Activated B cell treated with CpG ODN at 0.5 μM for 24 hours (primary cell): ENCODE data around the gene TRAF7. TPM values are rescaled to one million over a fixed set of nuclear protein-coding genes. Genes with fewer than 3 reads are reported as not detected.
A peak's percentile ranks its signal among the peaks of the same experiment; 100 is the strongest.

Experiments used
- ATAC-seq: fragments of 200-7000 bp; cut with Tn5 transposase; one replicate; pipeline ENCODE4 v1.10.0; 2021; ENCODE audit warnings: low read depth, mild to moderate bottlenecking, moderate library complexity
- CTCF ChIA-PET: fragments of 350-600 bp; sonication (Branson Sonifier 250); formaldehyde crosslinking; loops from one replicate; lab custom pipeline; 2021; ENCODE audit warnings: antibody characterized with exemption; lab: Charles Lee
- POLR2A ChIA-PET: fragments of 350-600 bp; sonication (Branson Sonifier 250); formaldehyde crosslinking; loops from one replicate; lab custom pipeline; 2021; ENCODE audit warnings: antibody characterized with exemption; lab: Charles Lee
- DNase-seq: peaks from one replicate; pipeline ENCODE4 v3.0.0; 2022
- H3K27ac Mint-ChIP-seq: one replicate; pipeline ENCODE4 v1.8.0; 2020; ENCODE audit warnings: mixed read lengths
- H3K27me3 Mint-ChIP-seq: one replicate; pipeline ENCODE4 v1.8.0; 2021; ENCODE audit warnings: mixed read lengths
- H3K36me3 Mint-ChIP-seq: one replicate; pipeline ENCODE4 v1.8.0; 2021; ENCODE audit warnings: low read depth, mixed read lengths
- H3K4me1 Mint-ChIP-seq: one replicate; pipeline ENCODE4 v1.8.0; 2021; ENCODE audit warnings: mixed read lengths
- H3K4me3 Mint-ChIP-seq: one replicate; pipeline ENCODE4 v1.8.0; 2020; ENCODE audit warnings: mild to moderate bottlenecking, mixed read lengths
- H3K9me3 Mint-ChIP-seq: one replicate; pipeline ENCODE4 v1.8.0; 2020; ENCODE audit warnings: mixed read lengths
- CTCF ChIP-seq: fragments of 200-600 bp; IDR thresholded peaks from one replicate; pipeline ENCODE4 v1.8.0; 2022; ENCODE audit warnings: antibody characterized with exemption, mild to moderate bottlenecking
- intact Hi-C: fragments of 100-400 bp; cut with micrococcal nuclease; formaldehyde crosslinking; loops from one replicate; pipeline ENCODE4 v1.15.1; 2024
- total RNA-seq: library from RNA; stranded (reverse); gene quantifications from 2 replicates; pipeline ENCODE4 v1.2.3, GENCODE V29; 2022

The TRAF7 gene
- total RNA-seq, 1 donor from 2014 or later = 72.7 TPM

- H3K4me1 Mint-ChIP-seq = peaks cover 4% of the 10 kb centered on the region
- ChIA-PET POLR2A (interaction anchor here (0.7 to 5.2 kb wide), 2 partner anchors 12 to 87 kb away, joined by 3 to 46 read pairs; partner anchors contain the start of gene TRAF7), CTCF (no interaction called here)
- H3K27ac Mint-ChIP-seq = no peak overlapping the region
- no peaks in the 10 kb centered on the region for H3K9me3 Mint-ChIP-seq
- no peak overlapping the region for H3K4me3 Mint-ChIP-seq
- H3K27me3 Mint-ChIP-seq = no peaks in the 10 kb centered on the region
- no peak for ATAC-seq
- TF ChIP-seq CTCF = no peak
- intact Hi-C loops = no loop called here
- DNase-seq = no peak
- no peaks in the 10 kb centered on the region for H3K36me3 Mint-ChIP-seq
Observed at GRCh38 chr16:2142942-2143877, 12.4 kb upstream of the TRAF7 start.

GRCh38 chr16:2143878-2144485 lies 11.6 kb upstream of the TRAF7 start:
- DNase-seq = no peak
- POLR2A ChIA-PET = interaction anchor here (5.2 kb wide), 1 partner anchor 11 kb away, joined by 46 read pairs; the partner anchor contains the start of gene TRAF7
- no peak overlapping the region for H3K4me3 Mint-ChIP-seq
- CTCF ChIA-PET = no interaction called here
- peaks cover 4% of the 10 kb centered on the region for H3K4me1 Mint-ChIP-seq
- TF ChIP-seq CTCF = no peak
- ATAC-seq = no peak
- no peaks in the 10 kb centered on the region for H3K27me3 Mint-ChIP-seq
- H3K27ac Mint-ChIP-seq = no peak overlapping the region
- no peaks in the 10 kb centered on the region for H3K9me3 Mint-ChIP-seq
- no peaks in the 10 kb centered on the region for H3K36me3 Mint-ChIP-seq
- intact Hi-C loops = no loop called here

GRCh38 chr16:2145843-2146242 lies 9.7 kb upstream of the TRAF7 start:
- H3K27ac Mint-ChIP-seq = peak overlapping the region; percentile 8
- no peak overlapping the region for H3K4me3 Mint-ChIP-seq
- CTCF ChIA-PET = interaction anchor here (1.3 kb wide), 1 partner anchor 9 kb away, joined by 4 read pairs; the partner anchor contains the start of gene TRAF7
- no peaks in the 10 kb centered on the region for H3K27me3 Mint-ChIP-seq
- DNase-seq (no peak), ATAC-seq (no peak)
- no peak for TF ChIP-seq CTCF
- H3K36me3 Mint-ChIP-seq = no peaks in the 10 kb centered on the region
- POLR2A ChIA-PET = interaction anchor here (0.6 to 5.2 kb wide), 4 partner anchors 10 to 319 kb away, joined by 3 to 46 read pairs (median 9); partner anchors contain the start of genes PKD1, RPS2 and TRAF7
- peaks cover 12% of the 10 kb centered on the region for H3K4me1 Mint-ChIP-seq
- intact Hi-C loops = no loop called here
- no peaks in the 10 kb centered on the region for H3K9me3 Mint-ChIP-seq

GRCh38 chr16:2147378-2147777 lies 8.2 kb upstream of the TRAF7 start:
- H3K27ac Mint-ChIP-seq = no peak overlapping the region
- H3K27me3 Mint-ChIP-seq = no peaks in the 10 kb centered on the region
- ATAC-seq = no peak
- peaks cover 14% of the 10 kb centered on the region for H3K36me3 Mint-ChIP-seq
- POLR2A ChIA-PET = interaction anchor here (0.9 to 5.2 kb wide), 7 partner anchors 8 to 182 kb away, joined by 3 to 46 read pairs (median 6); partner anchors contain the start of genes PKD1, RPS2, TBL3 and TRAF7
- intact Hi-C loops = no loop called here
- DNase-seq = no peak
- peaks cover 27% of the 10 kb centered on the region for H3K4me1 Mint-ChIP-seq
- H3K4me3 Mint-ChIP-seq = no peak overlapping the region
- CTCF ChIA-PET = no interaction called here
- no peaks in the 10 kb centered on the region for H3K9me3 Mint-ChIP-seq
- no peak for TF ChIP-seq CTCF
